Measurements from ENCODE around the gene PPP2R5C. TPM values are rescaled to one million over a fixed set of nuclear protein-coding genes. Genes with fewer than 3 reads are reported as not detected.

PPP2R5C gene
- total and polyA plus RNA-seq, 2 of the 8 experiments (the other 6 are each of a cell fraction or from before 2014, with no cell fraction given): 49.6 to 95.9 TPM

- no peak for DNase-seq (ENCODE audit: low read depth in 1 of 2, low spot score in 2 of 2)
- H4K8ac ChIP-seq (ENCODE audit: extremely low read depth, insufficient read depth, low read length): no peak overlapping the region; the same call in 1 of the 2 replicates
Observed at GRCh38 chr14:101796479-101796878, 35.0 kb downstream of the PPP2R5C start.

More at GRCh38 chr14:101796479-101796878, 35.0 kb downstream of the PPP2R5C start:
- no peaks in the 10 kb centered on the region for H3K79me2 ChIP-seq (ENCODE audit: control insufficient read depth in 1 of 2, insufficient read depth in 2 of 2, low read length in 2 of 2)
- H3K23ac ChIP-seq (ENCODE audit: insufficient read length): no peak overlapping the region
- 92% methylated on average over 10 of the region's 10 CpGs; no CpG with 5 or more reads in 1 of the 2 experiments for WGBS, 2 experiments (ENCODE audit: extremely low coverage in 1 of 2, insufficient coverage in 1 of 2, insufficient read length in 1 of 2, insufficient replicate concordance in 2 of 2, low coverage in 1 of 2, low lambda C conversion rate in 2 of 2, missing lambda C conversion rate in 1 of 2)
- no peak overlapping the region for H2BK5ac ChIP-seq (ENCODE audit: low read depth, low read length)
- no peak overlapping the region for H3K18ac ChIP-seq (ENCODE audit: extremely low read depth, low read length)
- H4K91ac ChIP-seq (replicated peaks; ENCODE audit: insufficient read length, low read length): no peak overlapping the region
- no peak overlapping the region for H3K4me3 ChIP-seq (ENCODE audit: extremely low read depth in 1 of 4, insufficient read depth in 2 of 4, low read depth in 3 of 4, low read length in 4 of 4)
- no peaks in the 10 kb centered on the region for H3K79me1 ChIP-seq (ENCODE audit: low read depth, low read length)
- ChIA-PET POLR2A (ENCODE audit: partially characterized antibody) (no interaction called here), CTCF (ENCODE audit: partially characterized antibody) (interaction anchor here (1.3 kb wide), 1 partner anchor 25 kb away, joined by 8 read pairs; no protein-coding TSS in a partner anchor)
- no peak overlapping the region for H2AFZ ChIP-seq (ENCODE audit: low read length)
- no peak for FAIRE-seq
- H4K5ac ChIP-seq (ENCODE audit: insufficient read length, low read depth, low read length): no peak overlapping the region
- H2AK5ac ChIP-seq (ENCODE audit: low read depth, low read length): no peak overlapping the region
- no peak overlapping the region for H2BK15ac ChIP-seq (ENCODE audit: low read length)
- H3K27ac ChIP-seq (ENCODE audit: low read depth, low read length): no peak overlapping the region
- H3K9me3 ChIP-seq (ENCODE audit: insufficient read depth in 2 of 2, low read depth in 1 of 2, low read length in 1 of 2): no peaks in the 10 kb centered on the region
- H3K27me3 ChIP-seq (replicated peaks in 1 of 4; ENCODE audit: control insufficient read depth in 3 of 4, extremely low read depth in 1 of 4, insufficient read depth in 3 of 4, low read length in 3 of 4): no peaks in the 10 kb centered on the region
- no peak overlapping the region for H3K4me2 ChIP-seq (ENCODE audit: insufficient read depth in 1 of 2, low read depth in 2 of 2, low read length in 2 of 2)
- H2BK120ac ChIP-seq (replicated peaks; ENCODE audit: low read depth, low read length): no peak overlapping the region
- H3K14ac ChIP-seq (ENCODE audit: insufficient read length): no peak overlapping the region
- H3K4ac ChIP-seq (replicated peaks; ENCODE audit: insufficient read length, low read depth, low read length): no peak overlapping the region
- H4K20me1 ChIP-seq (replicated peaks in 1 of 2; ENCODE audit: control insufficient read depth in 1 of 2, insufficient read depth in 2 of 2, low read length in 2 of 2): no peaks in the 10 kb centered on the region
- no peak overlapping the region for H3K56ac ChIP-seq (replicated peaks; ENCODE audit: insufficient read length, low read depth, low read length)
- H3K36me3 ChIP-seq (ENCODE audit: control insufficient read depth in 2 of 4, insufficient read depth in 4 of 4, low read length in 3 of 4): no peaks in the 10 kb centered on the region
- no peak overlapping the region for H2BK12ac ChIP-seq (ENCODE audit: low read depth, low read length)
- H3K4me1 ChIP-seq (replicated peaks in 1 of 4; ENCODE audit: control insufficient read depth in 3 of 4, insufficient read depth in 4 of 4, low read length in 3 of 4): no peaks in the 10 kb centered on the region
- no peak for TF ChIP-seq SP2 (IDR thresholded peaks at IDR 0.05; ENCODE audit: low read length)
- no peak for TF ChIP-seq MAFK (IDR thresholded peaks at IDR 0.05; ENCODE audit: low read depth, low read length)
- H2BK20ac ChIP-seq (ENCODE audit: low read length): no peak overlapping the region
- no peak overlapping the region for H3K9ac ChIP-seq (replicated peaks in 1 of 4; ENCODE audit: extremely low read depth in 1 of 4, low read depth in 3 of 4, low read length in 3 of 4)
- no peaks in the 10 kb centered on the region for H3K23me2 ChIP-seq (ENCODE audit: low read depth, low read length)
